H1 (cell line): Measurements from ENCODE around the gene BCAR1. TPM values are rescaled to one million over a fixed set of nuclear protein-coding genes. Genes with fewer than 3 reads are reported as not detected.

Source experiments
- EGR1 ChIP-seq: IDR thresholded peaks from 2 replicates; pipeline ENCODE4 v1.6.1; 2011; ENCODE audit warnings: low read depth, low read length, borderline replicate concordance
- FOSL1 ChIP-seq: IDR thresholded peaks from 2 replicates; pipeline ENCODE4 v1.6.1; 2011; ENCODE audit warnings: mild to moderate bottlenecking, low read depth, low read length, moderate library complexity; ENCODE audit not compliant: insufficient read depth
- NRF1 ChIP-seq: IDR thresholded peaks from 2 replicates; pipeline ENCODE4 v1.6.1; 2011; ENCODE audit warnings: mild to moderate bottlenecking, low read depth, low read length, improper control_type of control experiment
- SIRT6 ChIP-seq: IDR thresholded peaks from one replicate; pipeline ENCODE4 v1.7.1; 2012; ENCODE audit warnings: low read length, inconsistent platforms
- polyA plus RNA-seq, 7 experiments: library from polyadenylated mRNA; depleted of rRNA in 3 of 7; stranded (reverse) in 5 of 7; unstranded in 2 of 7; fragments of >200 nt in 5 of 7; fragments of 200-250 nt in 2 of 7; gene quantifications; 1 replicate in 5 of 7; 2 replicates in 1 of 7; 4 replicates in 1 of 7; pipeline versions ENCODE4 v1.2.1 to v1.2.3, GENCODE V29; 2011 to 2013; ENCODE audit warnings: missing spikeins in 2 of 7, mixed read lengths in 2 of 7
- total RNA-seq: library from RNA; stranded (reverse); fragmentation: NEBNext Ultra II Directional; extraction: Animal tissue kit (Norgen Biotek cat#: 25700); gene quantifications from 2 replicates; pipeline ENCODE4 v1.2.1, GENCODE V29; 2021

BCAR1 gene
- total and polyA plus RNA-seq, 2 of the 8 experiments (the other 6 are each of a cell fraction or from before 2014, with no cell fraction given): 59.8 to 105 TPM

- TF ChIP-seq FOSL1 (no peak), NRF1 (no peak), EGR1 (no peak), SIRT6 (no peak)
These were observed 29.1 kb downstream of the BCAR1 start (continued) for GRCh38 chr16:75222271-75222783.
